Caco-2 (cell line): ENCODE results near the gene ERBB2. TPM values are rescaled to one million over a fixed set of nuclear protein-coding genes. Genes with fewer than 3 reads are reported as not detected.

ENCODE experiments used
- BruUV-seq: library from RNA; stranded (reverse); fragments of 400-500 nt; replicated peaks from 2 replicates; lab custom pipeline; 2021; lab: Mats Ljungman, UMichigan
- CTCF ChIA-PET: fragments of 300-600 bp; sonication (Branson Sonifier 250); formaldehyde crosslinking; loops from one replicate; lab custom pipeline; 2022; ENCODE audit warnings: antibody characterized with exemption; lab: Charles Lee
- POLR2A ChIA-PET: fragments of 300-600 bp; sonication (Branson Sonifier 250); formaldehyde crosslinking; loops from one replicate; lab custom pipeline; 2022; ENCODE audit warnings: antibody characterized with exemption; lab: Charles Lee
- DNase-seq, 2 experiments: peaks; one replicate each; pipeline versions ENCODE4 v3.0.0 to v3.0.0-alpha.2; 2020 to 2022
- H3K27me3 ChIP-seq: replicated peaks from 2 replicates; pipeline ENCODE4 v1.6.0; 2011; ENCODE audit warnings: low read length; ENCODE audit not compliant: control insufficient read depth, insufficient read depth
- H3K36me3 ChIP-seq: 2 replicates; pipeline ENCODE4 v1.5.1; 2011; ENCODE audit warnings: low read length; ENCODE audit not compliant: control insufficient read depth, insufficient read depth
- H3K4me1 ChIP-seq: fragments of 250-450 bp; sonication (Bioruptor Pico); 2 replicates; pipeline ENCODE4 v1.5.1; 2020; ENCODE audit warnings: mild to moderate bottlenecking
- H3K4me3 ChIP-seq: 2 replicates; pipeline ENCODE4 v1.5.1; 2011; ENCODE audit warnings: low read depth, mild to moderate bottlenecking, control low read depth, low read length
- H3K9me3 ChIP-seq: fragments of 250-450 bp; sonication (Bioruptor Pico); 2 replicates; pipeline ENCODE4 v1.5.1; 2020; ENCODE audit warnings: mild to moderate bottlenecking, moderate library complexity
- H3K27ac Mint-ChIP-seq: one replicate; pipeline ENCODE4 v1.8.0; 2022; ENCODE audit warnings: mixed read lengths; ENCODE audit not compliant: unreplicated experiment
- H3K27me3 Mint-ChIP-seq: one replicate; pipeline ENCODE4 v1.8.0; 2022; ENCODE audit warnings: mixed read lengths; ENCODE audit not compliant: insufficient read depth, unreplicated experiment
- H3K36me3 Mint-ChIP-seq: one replicate; pipeline ENCODE4 v1.8.0; 2022; ENCODE audit warnings: mild to moderate bottlenecking, mixed read lengths; ENCODE audit not compliant: insufficient read depth, unreplicated experiment
- H3K4me1 Mint-ChIP-seq: one replicate; pipeline ENCODE4 v1.8.0; 2022; ENCODE audit warnings: low read depth, mixed read lengths; ENCODE audit not compliant: unreplicated experiment
- H3K4me3 Mint-ChIP-seq: one replicate; pipeline ENCODE4 v1.8.0; 2022; ENCODE audit warnings: mild to moderate bottlenecking, moderate library complexity, mixed read lengths; ENCODE audit not compliant: unreplicated experiment
- H3K9me3 Mint-ChIP-seq: one replicate; pipeline ENCODE4 v1.8.0; 2022; ENCODE audit warnings: mixed read lengths; ENCODE audit not compliant: unreplicated experiment
- CTCF ChIP-seq, 2 experiments: fragments of 200-600 bp in 1 of 2; IDR thresholded peaks; 1 replicate in 1 of 2; 2 replicates in 1 of 2; pipeline versions ENCODE4 v1.5.1 to v1.8.0; 2011 to 2022; ENCODE audit warnings: antibody characterized with exemption in 1 of 2, control low read depth in 1 of 2, inconsistent platforms in 1 of 2, low read depth in 1 of 2, low read length in 1 of 2, mild to moderate bottlenecking in 1 of 2, moderate library complexity in 1 of 2; ENCODE audit not compliant: insufficient read depth in 1 of 2, severe bottlenecking in 1 of 2, unreplicated experiment in 1 of 2
- intact Hi-C: fragments of 100-400 bp; cut with micrococcal nuclease; formaldehyde crosslinking; loops from one replicate; pipeline ENCODE4 v1.10.0; 2022; ENCODE audit not compliant: unreplicated experiment
- total RNA-seq: library from RNA; stranded (reverse); gene quantifications from 2 replicates; pipeline ENCODE4 v1.2.3, GENCODE V29; 2022

The ERBB2 gene
- total RNA-seq, 1 experiment from 2014 or later: 121 TPM

GRCh38 chr17:39674702-39675389 is 25.0 kb upstream of the ERBB2 start:
- Histone ChIP-seq H3K4me1 (peaks cover 31% of the 10 kb centered on the region), H3K27me3 (no peaks in the 10 kb centered on the region), H3K4me3 (no peak overlapping the region), H3K9me3 (no peaks in the 10 kb centered on the region), H3K36me3 (no peaks in the 10 kb centered on the region)
- H3K36me3 Mint-ChIP-seq: peaks cover 11% of the 10 kb centered on the region
- POLR2A ChIA-PET: interaction anchor here (0.6 kb wide), 1 partner anchor 44 kb away, joined by 3 read pairs; no protein-coding TSS in a partner anchor
- no peak for TF ChIP-seq CTCF (IDR thresholded peaks at IDR 0.05; ENCODE audit: insufficient read depth in 1 of 2, low read depth in 1 of 2, low read length in 1 of 2, severe bottlenecking in 1 of 2, unreplicated experiment in 1 of 2)
- CTCF ChIA-PET: interaction anchor here (0.7 to 2.2 kb wide), 10 partner anchors 8 to 128 kb away, joined by 3 to 14 read pairs (median 4); partner anchors contain the start of genes ERBB2, MIEN1 and PGAP3
- no peaks in the 10 kb centered on the region for H3K9me3 Mint-ChIP-seq
- peak overlapping the region; percentile 78 for H3K27ac Mint-ChIP-seq
- no peaks in the 10 kb centered on the region for H3K27me3 Mint-ChIP-seq
- H3K4me3 Mint-ChIP-seq: no peak overlapping the region
- intact Hi-C loops: loop anchor here (1.0 kb wide), 1 partner anchor 20 kb away; no protein-coding TSS in a partner anchor
- peak; percentile 72 to 84 for DNase-seq
- no TSS peak for BruUV-seq
- H3K4me1 Mint-ChIP-seq: peaks cover 14% of the 10 kb centered on the region

- intact Hi-C loops: loop anchor here (1.0 kb wide), 1 partner anchor 20 kb away; no protein-coding TSS in a partner anchor
- no peaks in the 10 kb centered on the region for H3K9me3 Mint-ChIP-seq
- no peaks in the 10 kb centered on the region for H3K36me3 ChIP-seq
- CTCF ChIA-PET: interaction anchor here (0.7 to 2.2 kb wide), 11 partner anchors 9 to 128 kb away, joined by 3 to 14 read pairs (median 4); partner anchors contain the start of genes ERBB2, MIEN1 and PGAP3
- H3K27ac Mint-ChIP-seq: peak overlapping the region; percentile 78
- peaks cover 14% of the 10 kb centered on the region for H3K4me1 Mint-ChIP-seq
- peaks cover 11% of the 10 kb centered on the region for H3K36me3 Mint-ChIP-seq
- no peaks in the 10 kb centered on the region for H3K27me3 Mint-ChIP-seq
- H3K4me3 Mint-ChIP-seq: no peak overlapping the region
- no peak for TF ChIP-seq CTCF (IDR thresholded peaks at IDR 0.05; ENCODE audit: insufficient read depth in 1 of 2, low read depth in 1 of 2, low read length in 1 of 2, severe bottlenecking in 1 of 2, unreplicated experiment in 1 of 2)
- H3K4me1 ChIP-seq: peaks cover 31% of the 10 kb centered on the region
- no peak overlapping the region for H3K4me3 ChIP-seq
- POLR2A ChIA-PET: interaction anchor here (0.6 kb wide), 1 partner anchor 43 kb away, joined by 3 read pairs; no protein-coding TSS in a partner anchor
- no peaks in the 10 kb centered on the region for H3K9me3 ChIP-seq
- H3K27me3 ChIP-seq: no peaks in the 10 kb centered on the region
- DNase-seq: no peak
- no TSS peak for BruUV-seq
These were observed 24.3 kb upstream of the ERBB2 start for GRCh38 chr17:39675390-39676082.

- Mint-ChIP-seq H3K27me3 (no peaks in the 10 kb centered on the region), H3K36me3 (peaks cover 11% of the 10 kb centered on the region), H3K9me3 (no peaks in the 10 kb centered on the region), H3K4me3 (no peak overlapping the region), H3K4me1 (peaks cover 14% of the 10 kb centered on the region), H3K27ac (no peak overlapping the region)
- ChIA-PET CTCF (interaction anchor here (0.9 to 2.2 kb wide), 6 partner anchors 10 to 129 kb away, joined by 3 to 14 read pairs (median 4); no protein-coding TSS in a partner anchor), POLR2A (no interaction called here)
- no peaks in the 10 kb centered on the region for H3K27me3 ChIP-seq
- H3K36me3 ChIP-seq: no peaks in the 10 kb centered on the region
- H3K4me1 ChIP-seq: peaks cover 31% of the 10 kb centered on the region
- H3K9me3 ChIP-seq: no peaks in the 10 kb centered on the region
- no peak for DNase-seq
- no TSS peak for BruUV-seq
- TF ChIP-seq CTCF (IDR thresholded peaks at IDR 0.05; ENCODE audit: insufficient read depth in 1 of 2, low read depth in 1 of 2, low read length in 1 of 2, severe bottlenecking in 1 of 2, unreplicated experiment in 1 of 2): no peak
- intact Hi-C loops: no loop called here
- H3K4me3 ChIP-seq: no peak overlapping the region
These were observed 23.6 kb upstream of the ERBB2 start for GRCh38 chr17:39676198-39676819.
